HFF-Myc (cell line): ENCODE measurements around the gene FAM117B.
A peak's percentile ranks its signal among the peaks of the same experiment; 100 is the strongest.
"Not testable (repeated sequence)": the region's sequence is repeated elsewhere in the genome, so short reads cannot be mapped to it uniquely, and the experiment has no call there.

ENCODE experiments used
- DNase-seq: peaks from one replicate; pipeline ENCODE4 v3.0.0-alpha.2; 2011; ENCODE audit warnings: low read depth; ENCODE audit errors: extremely low read depth
- H3K4me3 ChIP-seq: replicated peaks from 2 replicates; pipeline ENCODE4 v1.5.1; 2011; ENCODE audit warnings: low read depth, mild to moderate bottlenecking, control low read depth, low read length
- TF ChIP-seq, protein P1 (sequence below): IDR thresholded peaks from 2 replicates; pipeline ENCODE4 v1.5.1; 2012; ENCODE audit warnings: mild to moderate bottlenecking, low read depth, low read length, control low read depth; ENCODE audit errors: missing control alignments

FAM117B gene

DNA sequence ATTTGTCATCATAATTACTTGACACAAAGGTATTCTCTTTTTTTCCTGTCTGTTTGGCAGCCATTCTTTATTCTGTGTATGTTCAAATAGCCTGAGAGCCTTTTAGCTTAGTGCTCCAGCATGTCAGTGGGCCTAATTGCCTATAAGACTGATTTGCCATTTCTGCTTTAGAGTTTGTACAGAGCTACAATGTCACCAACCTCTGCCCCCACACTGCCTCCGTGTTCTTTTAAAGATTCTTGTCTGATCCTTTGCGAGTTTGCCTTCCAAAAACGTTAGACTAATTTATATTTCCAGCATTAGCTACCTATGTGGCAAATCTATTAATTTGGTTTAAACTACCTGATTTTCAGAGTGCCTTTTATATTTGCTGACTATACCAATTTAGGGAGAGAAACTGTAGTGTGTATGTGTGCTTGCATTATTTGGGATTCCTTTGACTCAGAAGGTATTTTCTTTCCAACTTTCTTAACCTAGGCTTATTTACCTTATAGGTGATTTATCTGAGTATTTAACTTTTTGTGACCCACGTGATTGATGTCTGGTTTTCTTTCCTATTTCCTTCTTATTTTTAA is 70.8 kb downstream of the FAM117B start:
- H3K4me3 ChIP-seq, result no peak overlapping the region
- no peak for DNase-seq
- TF ChIP-seq, protein P1, sequence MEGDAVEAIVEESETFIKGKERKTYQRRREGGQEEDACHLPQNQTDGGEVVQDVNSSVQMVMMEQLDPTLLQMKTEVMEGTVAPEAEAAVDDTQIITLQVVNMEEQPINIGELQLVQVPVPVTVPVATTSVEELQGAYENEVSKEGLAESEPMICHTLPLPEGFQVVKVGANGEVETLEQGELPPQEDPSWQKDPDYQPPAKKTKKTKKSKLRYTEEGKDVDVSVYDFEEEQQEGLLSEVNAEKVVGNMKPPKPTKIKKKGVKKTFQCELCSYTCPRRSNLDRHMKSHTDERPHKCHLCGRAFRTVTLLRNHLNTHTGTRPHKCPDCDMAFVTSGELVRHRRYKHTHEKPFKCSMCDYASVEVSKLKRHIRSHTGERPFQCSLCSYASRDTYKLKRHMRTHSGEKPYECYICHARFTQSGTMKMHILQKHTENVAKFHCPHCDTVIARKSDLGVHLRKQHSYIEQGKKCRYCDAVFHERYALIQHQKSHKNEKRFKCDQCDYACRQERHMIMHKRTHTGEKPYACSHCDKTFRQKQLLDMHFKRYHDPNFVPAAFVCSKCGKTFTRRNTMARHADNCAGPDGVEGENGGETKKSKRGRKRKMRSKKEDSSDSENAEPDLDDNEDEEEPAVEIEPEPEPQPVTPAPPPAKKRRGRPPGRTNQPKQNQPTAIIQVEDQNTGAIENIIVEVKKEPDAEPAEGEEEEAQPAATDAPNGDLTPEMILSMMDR, result no peak

DNA sequence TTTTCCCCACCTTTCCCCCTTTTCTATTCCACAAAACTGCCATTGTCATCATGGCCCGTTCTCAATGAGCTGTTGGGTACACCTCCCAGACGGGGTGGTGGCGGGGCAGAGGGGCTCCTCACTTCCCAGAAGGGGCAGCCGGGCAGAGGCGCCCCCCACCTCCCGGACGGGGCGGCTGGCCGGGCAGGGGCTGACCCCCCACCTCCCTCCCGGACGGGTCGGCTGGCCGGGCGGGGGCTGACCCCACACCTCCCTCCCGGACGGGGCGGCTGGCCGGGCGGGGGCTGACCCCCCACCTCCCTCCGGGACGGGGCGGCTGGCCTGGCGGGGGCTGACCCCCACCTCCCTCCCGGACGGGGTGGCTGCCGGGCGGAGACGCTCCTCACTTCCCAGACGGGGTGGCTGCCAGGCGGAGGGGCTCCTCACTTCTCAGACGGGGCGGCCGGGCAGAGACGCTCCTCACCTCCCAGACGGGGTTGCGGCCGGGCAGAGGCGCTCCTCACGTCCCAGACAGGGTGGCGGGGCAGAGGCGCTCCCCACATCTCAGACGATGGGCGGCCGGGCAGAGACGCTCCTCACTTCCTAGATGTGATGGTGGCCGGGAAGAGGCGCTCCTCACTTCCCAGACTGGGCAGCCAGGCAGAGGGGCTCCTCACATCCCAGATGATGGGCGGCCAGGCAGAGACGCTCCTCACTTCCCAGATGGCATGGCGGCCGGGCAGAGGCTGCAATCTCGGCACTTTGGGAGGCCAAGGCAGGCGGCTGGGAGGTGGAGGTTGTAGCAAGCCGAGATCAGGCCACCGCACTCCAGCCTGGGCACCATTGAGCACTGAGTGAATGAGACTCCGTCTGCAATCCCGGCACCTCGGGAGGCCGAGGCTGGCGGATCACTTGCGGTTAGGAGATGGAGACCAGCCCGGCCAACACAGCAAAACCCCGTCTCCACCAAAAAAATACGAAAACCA is 80.5 kb downstream of the FAM117B start:
- DNase-seq, H3K4me3 ChIP-seq: not testable (repeated sequence)

DNA sequence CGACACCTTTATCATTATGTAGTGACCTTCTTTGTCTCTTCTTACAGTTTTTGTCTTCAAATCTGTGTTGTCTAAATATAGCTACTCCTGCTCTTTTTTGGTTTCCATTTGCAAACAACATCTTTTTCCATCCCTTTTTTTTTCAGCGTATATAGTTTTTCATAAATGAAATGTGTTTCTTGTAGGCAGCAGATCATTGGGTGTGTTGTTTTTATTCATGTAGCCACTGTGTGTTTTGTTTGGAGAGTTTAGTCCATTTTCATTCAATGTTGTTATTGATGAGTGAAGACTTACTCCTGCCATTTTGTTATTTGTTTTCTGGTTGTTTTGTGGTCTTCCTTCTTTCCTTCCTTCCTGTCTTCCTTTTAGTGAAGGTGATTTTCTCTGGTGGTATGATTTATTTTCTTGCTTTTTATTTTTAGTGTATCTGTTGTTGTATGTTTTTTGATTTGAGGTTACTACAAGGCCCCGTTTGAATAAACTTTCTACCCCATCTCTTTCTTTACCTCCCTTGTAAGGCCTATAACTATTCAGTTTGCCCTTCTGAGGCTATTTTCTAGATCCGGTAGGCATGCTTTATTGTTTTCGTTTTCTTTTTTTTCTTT is 81.4 kb downstream of the FAM117B start:
- TF ChIP-seq, protein P1, result no peak
- no peak for DNase-seq
- no peak overlapping the region for H3K4me3 ChIP-seq

DNA sequence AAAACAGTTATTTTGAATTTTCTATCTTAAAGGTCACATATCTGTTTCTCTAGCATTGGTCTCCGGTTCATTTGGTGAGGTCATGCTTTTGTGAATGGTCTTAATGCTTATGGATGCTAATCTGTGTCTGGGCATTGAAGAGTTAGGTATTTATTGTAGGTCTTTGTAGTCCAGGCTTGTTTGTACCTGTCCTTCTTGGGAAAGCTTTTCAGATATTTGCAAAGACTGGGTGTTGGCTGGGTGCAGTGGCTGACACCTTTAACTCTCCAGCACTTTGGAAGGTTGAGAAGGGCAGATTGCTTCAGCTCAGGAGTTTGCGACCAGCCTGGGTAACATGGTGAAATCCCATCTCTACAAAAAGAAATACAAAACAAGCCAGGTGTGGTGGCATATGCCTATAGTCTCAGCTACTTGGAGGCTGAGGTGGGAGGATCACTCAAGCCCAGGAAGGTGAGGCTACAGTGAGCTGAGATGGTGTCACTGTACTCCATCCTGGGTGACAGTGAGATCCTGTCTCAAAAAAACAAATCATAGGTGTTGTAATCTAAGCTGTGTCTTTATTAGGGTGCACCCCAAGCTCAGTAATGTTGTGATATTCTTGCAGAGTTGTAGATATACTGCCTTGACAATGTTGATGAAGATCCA is 82.3 kb downstream of the FAM117B start:
- no peak for DNase-seq
- no peak overlapping the region for H3K4me3 ChIP-seq
- TF ChIP-seq, protein P1, result no peak

DNA sequence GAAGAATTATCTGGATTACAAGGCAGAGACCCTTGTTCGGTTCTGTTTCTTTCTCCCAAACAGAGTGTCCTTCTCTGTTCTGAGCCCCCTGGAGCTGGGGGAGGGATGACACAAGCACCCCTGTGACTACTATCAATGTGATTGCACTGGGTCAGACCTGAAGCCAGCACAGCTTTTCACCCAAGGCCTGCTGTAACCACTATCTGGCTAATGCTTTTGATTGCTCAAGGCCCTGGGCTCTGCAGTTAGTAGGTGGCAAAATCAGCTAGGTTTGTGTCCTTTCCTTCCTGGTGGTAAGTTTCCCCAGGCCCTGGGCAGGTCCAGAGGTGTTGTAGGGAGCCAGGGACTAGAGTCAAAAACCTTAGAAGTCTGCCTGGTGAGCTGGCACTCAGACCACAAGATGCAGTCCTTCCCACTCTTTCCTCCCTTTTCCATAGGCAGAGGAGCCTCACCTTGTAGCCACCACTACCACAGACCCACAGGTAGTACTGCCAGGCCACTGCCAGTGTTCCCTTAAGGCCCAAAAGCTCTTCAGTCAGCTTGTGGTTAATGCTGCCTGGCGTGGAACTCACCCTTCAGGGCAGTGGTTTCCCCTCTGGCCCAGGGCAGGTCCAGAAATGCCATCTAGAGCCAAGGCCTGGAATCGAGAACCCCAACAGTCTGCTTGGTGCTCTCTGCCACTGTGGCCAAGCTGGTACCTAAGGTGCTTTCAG is 83.0 kb downstream of the FAM117B start:
- TF ChIP-seq, protein P1, result no peak
- DNase-seq, result no peak

DNA sequence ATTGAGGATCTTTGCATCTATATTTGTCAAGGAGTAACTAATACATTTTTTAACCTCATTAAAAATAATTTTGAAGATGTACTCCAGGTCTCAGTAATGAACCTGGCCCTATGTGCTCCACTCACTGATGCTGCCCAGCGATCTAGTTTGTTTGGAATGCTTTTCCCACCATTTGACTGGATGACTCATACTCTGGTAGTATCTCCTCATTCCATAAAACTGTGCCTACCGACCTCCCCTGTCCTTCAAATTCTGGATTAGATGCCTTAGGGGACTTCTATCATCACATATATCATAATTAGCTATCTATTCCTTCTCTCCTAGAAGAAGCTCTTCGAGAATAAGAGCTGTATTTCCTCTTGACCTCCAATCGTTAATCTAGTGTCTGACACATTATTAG is 83.8 kb downstream of the FAM117B start:
- H3K4me3 ChIP-seq, result no peak overlapping the region
- DNase-seq, result peak; percentile 25
- TF ChIP-seq, protein P1, result no peak

More for the DNA sequence above, 83.0 kb downstream of the FAM117B start:
- no peak overlapping the region for H3K4me3 ChIP-seq
